HepG2 (cell line): ENCODE results near the gene GRB10. TPM values are rescaled to one million over a fixed set of nuclear protein-coding genes. Genes with fewer than 3 reads are reported as not detected.

Experiments used
- KIAA2018 ChIP-seq: sonication (generic); formaldehyde crosslinking; IDR thresholded peaks from 2 replicates; pipeline ENCODE4 v1.5.0; 2020; ENCODE audit warnings: mild to moderate bottlenecking, missing genetic modification reagents, borderline replicate concordance
- RARA ChIP-seq: IDR thresholded peaks from 2 replicates; pipeline ENCODE4 v1.6.1; 2016; ENCODE audit warnings: missing genetic modification reagents, missing compliant biosample characterization
- SRY ChIP-seq: sonication (generic); formaldehyde crosslinking; IDR thresholded peaks from 2 replicates; pipeline ENCODE4 v1.8.0; 2022; ENCODE audit warnings: mild to moderate bottlenecking, missing genetic modification reagents
- ZNF142 ChIP-seq: sonication (generic); formaldehyde crosslinking; IDR thresholded peaks from 2 replicates; pipeline ENCODE4 v1.4.0; 2020; ENCODE audit warnings: missing genetic modification reagents
- ZNF263 ChIP-seq: sonication (generic); formaldehyde crosslinking; IDR thresholded peaks from 2 replicates; pipeline ENCODE4 v1.4.0; 2020; ENCODE audit warnings: missing genetic modification reagents
- ZNF609 ChIP-seq: sonication (generic); formaldehyde crosslinking; IDR thresholded peaks from 2 replicates; pipeline ENCODE4 v1.4.0; 2020; ENCODE audit warnings: mild to moderate bottlenecking, missing genetic modification reagents, borderline replicate concordance
- polyA plus RNA-seq, 8 experiments: library from polyadenylated mRNA; depleted of rRNA in 3 of 8; stranded (reverse) in 7 of 8; unstranded in 1 of 8; fragments of >200 nt; fragmentation: Illumina TruSeq in 4 of 8; extraction: Trizol in 4 of 8; gene quantifications; 2 replicates each; pipeline versions ENCODE4 v1.2.1 to v1.2.3, GENCODE V29; 2011 to 2016; ENCODE audit warnings: low read depth in 4 of 8, missing spikeins in 1 of 8, mixed read lengths in 1 of 8; ENCODE audit not compliant: insufficient read depth in 1 of 8
- total RNA-seq, 5 experiments: library from RNA; depleted of rRNA; stranded (reverse); fragments of >200 nt; fragmentation: Illumina TruSeq; extraction: Trizol; gene quantifications; 2 replicates each; pipeline ENCODE4 v1.2.3, GENCODE V29; 2016; ENCODE audit warnings: low read depth in 1 of 5

Gene GRB10
- total and polyA plus RNA-seq, 2 of the 13 experiments (the other 11 are each of a cell fraction or from before 2014, with no cell fraction given) = 4.0 to 6.8 TPM

- TF ChIP-seq KIAA2018 (CRISPR knock-in tag) (no peak), RARA (CRISPR knock-in tag) (peak; percentile 78), SRY (CRISPR knock-in tag) (no peak), ZNF609 (CRISPR knock-in tag) (peak; percentile 75), ZNF263 (CRISPR knock-in tag) (no peak), ZNF142 (CRISPR knock-in tag) (no peak)
Observed at GRCh38 chr7:50757703-50758390, 24.8 kb downstream of the GRB10 start (continued).
